H1 (cell line): ENCODE measurements around the gene TADA3. TPM values are rescaled to one million over a fixed set of nuclear protein-coding genes. Genes with fewer than 3 reads are reported as not detected.

Source experiments
- BRCA1 ChIP-seq: IDR thresholded peaks from 2 replicates; pipeline ENCODE4 v1.6.1; 2012; ENCODE audit warnings: low read depth, low read length, improper control_type of control experiment
- CHD2 ChIP-seq: IDR thresholded peaks from 2 replicates; pipeline ENCODE4 v1.6.1; 2012; ENCODE audit warnings: low read length, improper control_type of control experiment
- CREB1 ChIP-seq: IDR thresholded peaks from 2 replicates; pipeline ENCODE4 v1.6.1; 2012; ENCODE audit warnings: inconsistent platforms
- CTCF ChIP-seq, 3 experiments: IDR thresholded peaks; 1 replicate in 2 of 3; 2 replicates in 1 of 3; pipeline versions ENCODE4 v1.5.1 to v1.6.1; 2011; ENCODE audit warnings: low read length in 3 of 3, mild to moderate bottlenecking in 3 of 3, inconsistent platforms in 2 of 3, low read depth in 1 of 3, moderate library complexity in 1 of 3; ENCODE audit not compliant: insufficient read depth in 1 of 3; ENCODE audit errors: control extremely low read depth in 1 of 3
- EGR1 ChIP-seq: IDR thresholded peaks from 2 replicates; pipeline ENCODE4 v1.6.1; 2011; ENCODE audit warnings: low read depth, low read length, borderline replicate concordance
- EP300 ChIP-seq, 2 experiments: IDR thresholded peaks; 1 replicate in 1 of 2; 2 replicates in 1 of 2; pipeline ENCODE4 v1.6.1; 2011 to 2012; ENCODE audit warnings: low read depth in 2 of 2, low read length in 2 of 2, mild to moderate bottlenecking in 2 of 2, borderline replicate concordance in 1 of 2, inconsistent platforms in 1 of 2, moderate library complexity in 1 of 2
- GABPA ChIP-seq: IDR thresholded peaks from 2 replicates; pipeline ENCODE4 v1.6.1; 2011; ENCODE audit warnings: mild to moderate bottlenecking, low read length, moderate library complexity, borderline replicate concordance; ENCODE audit not compliant: insufficient read depth
- JUND ChIP-seq: IDR thresholded peaks from 2 replicates; pipeline ENCODE4 v1.6.1; 2011; ENCODE audit warnings: mild to moderate bottlenecking, improper control_type of control experiment, low read length
- KDM5A ChIP-seq: fragments of 200-600 bp; IDR thresholded peaks from 2 replicates; pipeline ENCODE4 v1.7.1; 2012; ENCODE audit warnings: mild to moderate bottlenecking, low read length, inconsistent platforms, mixed read lengths
- PHF8 ChIP-seq: fragments of 200-600 bp; sonication (generic); conservative IDR thresholded peaks from 2 replicates; pipeline ENCODE4 v1.7.1; 2012; ENCODE audit warnings: low read depth, mild to moderate bottlenecking, inconsistent platforms, low read length, moderate library complexity
- POLR2A ChIP-seq, 2 experiments: IDR thresholded peaks; 1 replicate in 1 of 2; 2 replicates in 1 of 2; pipeline ENCODE4 v1.6.1; 2011; ENCODE audit warnings: low read depth in 2 of 2, low read length in 2 of 2, mild to moderate bottlenecking in 2 of 2; ENCODE audit errors: control extremely low read depth in 1 of 2
- POLR2AphosphoS5 ChIP-seq: IDR thresholded peaks from 2 replicates; pipeline ENCODE4 v1.6.1; 2011; ENCODE audit warnings: low read depth, low read length
- RAD21 ChIP-seq, 2 experiments: IDR thresholded peaks in 1 of 2; conservative IDR thresholded peaks in 1 of 2; 2 replicates each; pipeline ENCODE4 v1.6.1; 2011; ENCODE audit warnings: low read depth in 2 of 2, low read length in 2 of 2, improper control_type of control experiment in 1 of 2, inconsistent platforms in 1 of 2, mild to moderate bottlenecking in 1 of 2, moderate library complexity in 1 of 2
- RBBP5 ChIP-seq: IDR thresholded peaks from 2 replicates; pipeline ENCODE4 v1.7.1; 2012; ENCODE audit warnings: low read depth, mild to moderate bottlenecking, inconsistent platforms, low read length, moderate library complexity, borderline replicate concordance
- SAP30 ChIP-seq: fragments of 300-600 bp; sonication (generic); IDR thresholded peaks from 2 replicates; pipeline ENCODE4 v1.7.1; 2012; ENCODE audit warnings: low read length, moderate library complexity, mild to moderate bottlenecking, inconsistent platforms; ENCODE audit not compliant: insufficient read depth, insufficient replicate concordance
- SIN3A ChIP-seq, 2 experiments: IDR thresholded peaks in 1 of 2; conservative IDR thresholded peaks in 1 of 2; 2 replicates each; pipeline ENCODE4 v1.6.1; 2011 to 2012; ENCODE audit warnings: low read length in 2 of 2, improper control_type of control experiment in 1 of 2, low read depth in 1 of 2, mild to moderate bottlenecking in 1 of 2
- SP2 ChIP-seq: IDR thresholded peaks from 2 replicates; pipeline ENCODE4 v1.6.1; 2012; ENCODE audit warnings: mild to moderate bottlenecking, low read length, inconsistent platforms
- TAF1 ChIP-seq: IDR thresholded peaks from 2 replicates; pipeline ENCODE4 v1.6.1; 2011; ENCODE audit warnings: mild to moderate bottlenecking, low read depth, low read length
- TAF7 ChIP-seq: optimal IDR thresholded peaks from 2 replicates; pipeline ENCODE3; 2011; ENCODE audit warnings: low read depth, mild to moderate bottlenecking, inconsistent platforms, low read length, moderate library complexity, borderline replicate concordance
- TBP ChIP-seq: IDR thresholded peaks from 2 replicates; pipeline ENCODE4 v1.6.1; 2011; ENCODE audit warnings: low read depth, low read length, improper control_type of control experiment
- polyA plus RNA-seq, 7 experiments: library from polyadenylated mRNA; depleted of rRNA in 3 of 7; stranded (reverse) in 5 of 7; unstranded in 2 of 7; fragments of >200 nt in 5 of 7; fragments of 200-250 nt in 2 of 7; gene quantifications; 1 replicate in 5 of 7; 2 replicates in 1 of 7; 4 replicates in 1 of 7; pipeline versions ENCODE4 v1.2.1 to v1.2.3, GENCODE V29; 2011 to 2013; ENCODE audit warnings: missing spikeins in 2 of 7, mixed read lengths in 2 of 7
- total RNA-seq: library from RNA; stranded (reverse); fragmentation: NEBNext Ultra II Directional; extraction: Animal tissue kit (Norgen Biotek cat#: 25700); gene quantifications from 2 replicates; pipeline ENCODE4 v1.2.1, GENCODE V29; 2021

The TADA3 gene
- total and polyA plus RNA-seq, 2 of the 8 experiments (the other 6 are each of a cell fraction or from before 2014, with no cell fraction given): 43.4 to 50.3 TPM

- TF ChIP-seq CTCF (IDR thresholded peaks at IDR 0.05; ENCODE audit: control extremely low read depth in 1 of 3, insufficient read depth in 1 of 3, low read depth in 1 of 3, low read length in 3 of 3) (peak in 1 of 3 experiments; percentile 1; a peak in 1 of 4 replicates), KDM5A (no peak), BRCA1 (no peak), EGR1 (0 out of 2 replicates have a peak, but pooled peaks have one; percentile 43), CHD2 (peak; percentile 58; the same call in 1 of the 2 replicates), JUND (no peak), SAP30 (peak; percentile 26), SP2 (peak; percentile 24; the same call in 1 of the 2 replicates), PHF8 (peak; percentile 84), TAF1 (peak; percentile 96), RBBP5 (0 out of 2 replicates have a peak, but pooled peaks have one; percentile 30), SIN3A (conservative IDR thresholded peaks at IDR 0.05 in 1 of 2, IDR thresholded peaks at IDR 0.05 in 1 of 2; ENCODE audit: low read depth in 1 of 2, low read length in 2 of 2) (peak; percentile 79 to 92; a peak in 3 of 4 replicates), POLR2A (IDR thresholded peaks at IDR 0.05; ENCODE audit: control extremely low read depth in 1 of 2, low read depth in 2 of 2, low read length in 2 of 2) (peak in 1 of 2 experiments; percentile 82; a peak in 2 of 3 replicates), GABPA (peak; percentile 52; the same call in 1 of the 2 replicates), RAD21 (IDR thresholded peaks at IDR 0.05 in 1 of 2, conservative IDR thresholded peaks at IDR 0.05 in 1 of 2; ENCODE audit: low read depth in 2 of 2, low read length in 2 of 2) (0 out of 4 replicates have a peak, but pooled peaks of 1 of the 2 experiments have one; percentile 3), EP300 (IDR thresholded peaks at IDR 0.05; ENCODE audit: borderline replicate concordance in 1 of 2, low read depth in 2 of 2, low read length in 2 of 2) (no peak), TBP (peak; percentile 72), POLR2AphosphoS5 (peak; percentile 49), CREB1 (no peak), TAF7 (peak; percentile 77)
These were observed 42.4 kb downstream of the TADA3 start, which contains the start of gene OGG1 (continued) for GRCh38 chr3:9749645-9750555.
